B cell (primary cell): ENCODE measurements around the gene STPG3. TPM values are rescaled to one million over a fixed set of nuclear protein-coding genes. Genes with fewer than 3 reads are reported as not detected.

Experiments
- ATAC-seq: fragments of 200-7000 bp; cut with Tn5 transposase; one replicate; pipeline ENCODE4 v1.10.0; 2021; ENCODE audit warnings: low read depth, mild to moderate bottlenecking, moderate number of reproducible peaks, moderate library complexity
- CTCF ChIA-PET: fragments of 350-600 bp; sonication (Branson Sonifier 250); formaldehyde crosslinking; loops from one replicate; lab custom pipeline; 2021; ENCODE audit warnings: antibody characterized with exemption, inconsistent platforms; lab: Charles Lee
- POLR2A ChIA-PET: fragments of 350-600 bp; sonication (Branson Sonifier 250); formaldehyde crosslinking; loops from one replicate; lab custom pipeline; 2021; ENCODE audit warnings: antibody characterized with exemption; lab: Charles Lee
- DNase-seq: peaks from one replicate; pipeline ENCODE4 v3.0.0; 2013
- H2AFZ ChIP-seq: 2 replicates; pipeline ENCODE4 v1.6.1; 2012; ENCODE audit warnings: mild to moderate bottlenecking, low read depth, low read length; ENCODE audit not compliant: insufficient read depth, poor library complexity, severe bottlenecking
- H3K27ac ChIP-seq, 2 donors: 1 replicate in 1 of 2; 2 replicates in 1 of 2; pipeline ENCODE4 v1.5.1; 2012 to 2013; ENCODE audit warnings: low read length in 2 of 2, mild to moderate bottlenecking in 2 of 2, moderate library complexity in 1 of 2
- H3K27me3 ChIP-seq, 4 experiments: fragments of 200-600 bp in 1 of 4; sonication (generic) in 1 of 4; replicated peaks in 1 of 4; 1 replicate in 2 of 4; 2 replicates in 2 of 4; pipeline versions ENCODE4 v1.6.1 to v1.7.0; 2013 to 2016; ENCODE audit warnings: low read length in 3 of 4, mild to moderate bottlenecking in 2 of 4, mixed read lengths in 1 of 4, moderate library complexity in 1 of 4; ENCODE audit not compliant: insufficient read depth in 4 of 4, control insufficient read depth in 3 of 4; ENCODE audit errors: control extremely low read depth in 1 of 4
- H3K36me3 ChIP-seq, 2 experiments: replicated peaks in 1 of 2; 1 replicate in 1 of 2; 2 replicates in 1 of 2; pipeline versions ENCODE4 v1.6.1 to v1.7.1; 2013; ENCODE audit warnings: low read length in 1 of 2; ENCODE audit not compliant: insufficient read depth in 2 of 2, control insufficient read depth in 1 of 2; ENCODE audit errors: control extremely low read depth in 1 of 2, extremely low read depth in 1 of 2
- H3K4me1 ChIP-seq, 2 donors: fragments of 200-600 bp in 1 of 2; sonication (generic) in 1 of 2; 1 replicate in 1 of 2; 2 replicates in 1 of 2; pipeline versions ENCODE4 v1.5.1 to v1.6.1; 2013 to 2017; ENCODE audit warnings: low read length in 2 of 2; ENCODE audit not compliant: control insufficient read depth in 2 of 2, insufficient read depth in 2 of 2
- H3K4me2 ChIP-seq: replicated peaks from 2 replicates; pipeline ENCODE3; 2012; ENCODE audit warnings: mild to moderate bottlenecking, low read depth, low read length; ENCODE audit not compliant: poor library complexity, severe bottlenecking
- H3K4me3 ChIP-seq, 5 experiments: fragments of 200-600 bp in 1 of 5; sonication (generic) in 1 of 5; 1 replicate in 3 of 5; 2 replicates in 2 of 5; pipeline versions ENCODE4 v1.5.1 to v1.7.0; 2011 to 2016; ENCODE audit warnings: low read length in 4 of 5, mild to moderate bottlenecking in 4 of 5, low read depth in 2 of 5, control low read depth in 1 of 5, moderate library complexity in 1 of 5; ENCODE audit not compliant: insufficient read depth in 1 of 5; ENCODE audit errors: control extremely low read depth in 1 of 5, extremely low read depth in 1 of 5
- H3K79me2 ChIP-seq: fragments of 200-600 bp; sonication (generic); one replicate; pipeline ENCODE4 v1.6.0; 2016; ENCODE audit warnings: low read length; ENCODE audit not compliant: control insufficient read depth, insufficient read depth
- H3K9ac ChIP-seq: fragments of 200-600 bp; sonication (generic); 2 replicates; pipeline ENCODE4 v1.6.1; 2017; ENCODE audit warnings: mild to moderate bottlenecking, low read length, moderate library complexity
- H3K9me3 ChIP-seq, 3 donors: one replicate each; pipeline versions ENCODE4 v1.6.1 to v1.7.1; 2013; ENCODE audit warnings: low read length in 2 of 3; ENCODE audit not compliant: control insufficient read depth in 2 of 3, insufficient read depth in 1 of 3; ENCODE audit errors: control extremely low read depth in 1 of 3
- H4K20me1 ChIP-seq: 2 replicates; pipeline ENCODE4 v1.6.0; 2012; ENCODE audit warnings: mild to moderate bottlenecking, low read length; ENCODE audit not compliant: insufficient read depth, control insufficient read depth, poor library complexity, severe bottlenecking
- H3K27ac Mint-ChIP-seq: one replicate; pipeline ENCODE4 v1.8.0; 2021; ENCODE audit warnings: mixed read lengths
- H3K27me3 Mint-ChIP-seq: one replicate; pipeline ENCODE4 v1.8.0; 2021; ENCODE audit warnings: mixed read lengths
- H3K4me1 Mint-ChIP-seq: one replicate; pipeline ENCODE4 v1.8.0; 2021; ENCODE audit warnings: mixed read lengths
- H3K4me3 Mint-ChIP-seq: one replicate; pipeline ENCODE4 v1.8.0; 2021; ENCODE audit warnings: mixed read lengths
- H3K9me3 Mint-ChIP-seq: one replicate; pipeline ENCODE4 v1.8.0; 2022; ENCODE audit warnings: mixed read lengths; ENCODE audit not compliant: insufficient read depth
- CTCF ChIP-seq: fragments of 200-600 bp; IDR thresholded peaks from one replicate; pipeline ENCODE4 v1.8.0; 2022; ENCODE audit warnings: antibody characterized with exemption, mild to moderate bottlenecking
- EZH2 ChIP-seq: IDR thresholded peaks from 2 replicates; pipeline ENCODE4 v1.6.1; 2012; ENCODE audit warnings: borderline replicate concordance, low read depth, mild to moderate bottlenecking, moderate library complexity, low read length; ENCODE audit not compliant: insufficient read depth, poor library complexity, severe bottlenecking
- WGBS: methylation state at CpG from one replicate; pipeline ENCODE4 v1.1.5; 2013; ENCODE audit warnings: missing lambda C conversion rate; ENCODE audit not compliant: insufficient coverage; 5-methylcytosine and 5-hydroxymethylcytosine counted together
- intact Hi-C: fragments of 100-400 bp; cut with micrococcal nuclease; formaldehyde crosslinking; loops from one replicate; pipeline ENCODE4 v1.10.0; 2022
- polyA plus RNA-seq: library from polyadenylated mRNA; depleted of rRNA; stranded (reverse); fragments of >200 nt; gene quantifications from 2 replicates; pipeline ENCODE4 v1.2.3, GENCODE V29; 2012
- total RNA-seq, 2 donors: library from RNA; stranded (reverse); fragments of 120-200 nt in 1 of 2; gene quantifications; 1 replicate in 1 of 2; 2 replicates in 1 of 2; pipeline versions ENCODE4 v1.2.3 to v1.2.4, GENCODE V29; 2013 to 2022

The STPG3 gene
- total and polyA plus RNA-seq, 2 donors (not counting 1 experiment from before 2014, with no cell fraction given): not detected

GRCh38 chr9:137273611-137274320, 22.7 kb downstream of the STPG3 start:
- H3K4me3 ChIP-seq: no peak overlapping the region
- CTCF ChIA-PET: interaction anchor here (0.5 to 1.2 kb wide), 3 partner anchors 10 to 151 kb away, joined by 3 to 4 read pairs (median 3); no protein-coding TSS in a partner anchor
- ATAC-seq: no peak
- H3K79me2 ChIP-seq: peaks cover 40% of the 10 kb centered on the region
- H2AFZ ChIP-seq: no peak overlapping the region
- no peak overlapping the region for H3K27ac Mint-ChIP-seq
- no peak overlapping the region for H3K27ac ChIP-seq
- H3K9me3 Mint-ChIP-seq: no peaks in the 10 kb centered on the region
- no peaks in the 10 kb centered on the region for H3K9me3 ChIP-seq
- H3K4me3 Mint-ChIP-seq: no peak overlapping the region
- H4K20me1 ChIP-seq: peaks cover 1% of the 10 kb centered on the region
- POLR2A ChIA-PET: interaction anchor here (0.6 to 1.0 kb wide), 2 partner anchors 19 to 160 kb away, joined by 3 to 4 read pairs; no protein-coding TSS in a partner anchor
- DNase-seq: no peak
- H3K36me3 ChIP-seq: peaks cover 0 to 11% of the 10 kb centered on the region in 2 experiments
- H3K4me2 ChIP-seq: no peak overlapping the region
- H3K27me3 Mint-ChIP-seq: no peaks in the 10 kb centered on the region
- TF ChIP-seq EZH2 (no peak), CTCF (no peak)
- H3K9ac ChIP-seq: no peak overlapping the region
- peaks cover 36 to 66% of the 10 kb centered on the region in 2 donors for H3K4me1 ChIP-seq
- H3K27me3 ChIP-seq: no peaks in the 10 kb centered on the region
- intact Hi-C loops: no loop called here
- WGBS: 73% methylated on average over 14 of the region's 15 CpGs
- H3K4me1 Mint-ChIP-seq: peaks cover 46% of the 10 kb centered on the region

DNA sequence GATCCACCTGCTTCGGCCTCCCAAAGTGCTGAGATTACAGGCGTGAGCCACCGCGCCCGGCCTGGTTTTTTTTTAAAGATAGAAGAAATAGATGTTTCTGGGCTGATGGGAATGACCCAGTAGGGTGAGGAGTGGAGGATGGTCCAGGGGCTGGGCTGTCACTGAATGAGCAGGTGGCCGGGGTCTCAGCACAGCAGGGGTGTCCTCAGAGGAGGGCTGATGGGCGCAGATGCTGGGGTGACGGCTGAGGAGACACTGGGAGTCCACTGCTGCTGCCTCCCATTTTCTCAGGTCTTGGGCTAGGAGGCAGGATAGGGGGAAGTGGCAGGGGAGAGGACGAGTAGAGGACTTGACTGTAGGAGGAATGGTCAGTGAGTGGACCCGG, 24.1 kb downstream of the STPG3 start:
- DNase-seq: no peak
- WGBS: 88% methylated on average over 10 of the region's 10 CpGs
- Histone ChIP-seq H3K27ac (peak overlapping the region in 1 of 2 donors; percentile 79), H3K27me3 (no peaks in the 10 kb centered on the region), H3K9ac (no peak overlapping the region), H3K79me2 (peaks cover 40% of the 10 kb centered on the region), H4K20me1 (peaks cover 10% of the 10 kb centered on the region), H3K4me1 (peaks cover 30 to 60% of the 10 kb centered on the region in 2 donors), H2AFZ (no peak overlapping the region), H3K4me3 (no peak overlapping the region), H3K9me3 (no peaks in the 10 kb centered on the region), H3K4me2 (peak overlapping the region; percentile 100), H3K36me3 (peaks cover 0 to 10% of the 10 kb centered on the region in 2 experiments)
- ChIA-PET CTCF (interaction anchor here (0.9 kb wide), 1 partner anchor 14 kb away, joined by 4 read pairs; no protein-coding TSS in a partner anchor), POLR2A (no interaction called here)
- peak overlapping the region; percentile 71 for H3K4me3 Mint-ChIP-seq
- intact Hi-C loops: no loop called here
- H3K27ac Mint-ChIP-seq: peak overlapping the region; percentile 90
- ATAC-seq: no peak
- H3K27me3 Mint-ChIP-seq: no peaks in the 10 kb centered on the region
- H3K9me3 Mint-ChIP-seq: no peaks in the 10 kb centered on the region
- TF ChIP-seq CTCF: no peak
- TF ChIP-seq EZH2: no peak
- H3K4me1 Mint-ChIP-seq: peaks cover 39% of the 10 kb centered on the region
